OCI-LY1 (cell line): Measurements from ENCODE around the gene KDM5B.

Experiments
- EZH2 ChIP-seq: fragments of 200-600 bp; sonication (generic), shearing (Covaris generic); IDR thresholded peaks from 2 replicates; pipeline ENCODE4 v1.8.0; 2017; ENCODE audit warnings: borderline replicate concordance, mixed run types, mild to moderate bottlenecking, antibody characterized with exemption, low read length, moderate library complexity, mixed read lengths
- TF ChIP-seq, protein P1 (sequence below): fragments of 200-600 bp; sonication (generic), shearing (Covaris generic); IDR thresholded peaks from 2 replicates; pipeline ENCODE4 v1.5.1; 2017; ENCODE audit warnings: mild to moderate bottlenecking, antibody characterized with exemption, low read length, moderate library complexity, mixed read lengths

DNA sequence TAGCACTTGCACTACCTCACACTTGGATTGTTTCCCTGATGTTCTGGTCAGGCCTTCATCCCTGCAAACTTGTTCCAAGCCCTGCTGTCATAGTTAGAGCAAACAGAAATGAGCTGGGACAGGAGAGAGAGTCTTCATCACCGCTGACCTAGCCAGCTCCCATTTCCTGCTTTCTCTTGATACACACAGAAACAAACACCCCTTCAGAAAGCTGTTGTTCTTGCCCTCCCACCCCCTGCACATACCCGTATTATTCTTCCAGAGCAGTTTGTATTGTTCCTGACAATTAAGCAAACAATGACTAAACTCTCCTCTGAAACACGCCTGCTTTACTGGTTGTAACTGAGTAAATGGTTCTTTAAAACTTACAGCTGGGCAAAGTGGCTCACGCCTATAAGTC lies 95.1 kb downstream of the KDM5B start:
- no peak for TF ChIP-seq EZH2
- TF ChIP-seq, protein P1, sequence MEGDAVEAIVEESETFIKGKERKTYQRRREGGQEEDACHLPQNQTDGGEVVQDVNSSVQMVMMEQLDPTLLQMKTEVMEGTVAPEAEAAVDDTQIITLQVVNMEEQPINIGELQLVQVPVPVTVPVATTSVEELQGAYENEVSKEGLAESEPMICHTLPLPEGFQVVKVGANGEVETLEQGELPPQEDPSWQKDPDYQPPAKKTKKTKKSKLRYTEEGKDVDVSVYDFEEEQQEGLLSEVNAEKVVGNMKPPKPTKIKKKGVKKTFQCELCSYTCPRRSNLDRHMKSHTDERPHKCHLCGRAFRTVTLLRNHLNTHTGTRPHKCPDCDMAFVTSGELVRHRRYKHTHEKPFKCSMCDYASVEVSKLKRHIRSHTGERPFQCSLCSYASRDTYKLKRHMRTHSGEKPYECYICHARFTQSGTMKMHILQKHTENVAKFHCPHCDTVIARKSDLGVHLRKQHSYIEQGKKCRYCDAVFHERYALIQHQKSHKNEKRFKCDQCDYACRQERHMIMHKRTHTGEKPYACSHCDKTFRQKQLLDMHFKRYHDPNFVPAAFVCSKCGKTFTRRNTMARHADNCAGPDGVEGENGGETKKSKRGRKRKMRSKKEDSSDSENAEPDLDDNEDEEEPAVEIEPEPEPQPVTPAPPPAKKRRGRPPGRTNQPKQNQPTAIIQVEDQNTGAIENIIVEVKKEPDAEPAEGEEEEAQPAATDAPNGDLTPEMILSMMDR: no peak
